Left renal pelvis (tissue), 4 donors: Measurements from ENCODE around the gene TPCN1. TPM values are rescaled to one million over a fixed set of nuclear protein-coding genes. Genes with fewer than 3 reads are reported as not detected.

ENCODE experiments used
- DNase-seq, 4 donors: peaks; one replicate each; pipeline ENCODE4 v3.0.0-alpha.2; 2013; ENCODE audit warnings: low read depth in 4 of 4, low spot score in 3 of 4
- polyA plus RNA-seq, 4 donors: library from polyadenylated mRNA; unstranded; fragments of 120-200 nt; gene quantifications; one replicate each; pipeline ENCODE4 v1.2.1, GENCODE V29; 2013; ENCODE audit not compliant: insufficient read length in 4 of 4

TPCN1 gene
- polyA plus RNA-seq, 4 donors, result 20.4 to 46.8 (median 30.1) TPM

GRCh38 chr12:113221997-113222729 lies 899 bp downstream of the TPCN1 start:
- no peak for DNase-seq

- DNase-seq, result no peak
Measured at GRCh38 chr12:113222730-113223531, 1.7 kb downstream of the TPCN1 start.

- no peak for DNase-seq
Measured at GRCh38 chr12:113224955-113225354, 3.7 kb downstream of the TPCN1 start.

GRCh38 chr12:113226696-113227568 lies 5.7 kb downstream of the TPCN1 start:
- no peak for DNase-seq

GRCh38 chr12:113227686-113228391 lies 6.6 kb downstream of the TPCN1 start:
- DNase-seq, result no peak

GRCh38 chr12:113228394-113229028 lies 7.2 kb downstream of the TPCN1 start:
- DNase-seq, result no peak

GRCh38 chr12:113230315-113231234 lies 9.3 kb downstream of the TPCN1 start:
- no peak for DNase-seq

- DNase-seq, result no peak
Measured at GRCh38 chr12:113231235-113232088, 10.2 kb downstream of the TPCN1 start.

- no peak for DNase-seq
Measured at GRCh38 chr12:113232089-113232839, 11.0 kb downstream of the TPCN1 start.

- DNase-seq, result peak in 1 of 4 donors; percentile 86
Measured at GRCh38 chr12:113232840-113233585, 11.7 kb downstream of the TPCN1 start.

- DNase-seq, result no peak
Measured at GRCh38 chr12:113233967-113234366, 12.7 kb downstream of the TPCN1 start.

- DNase-seq, result no peak
Measured at GRCh38 chr12:113234483-113234882, 13.2 kb downstream of the TPCN1 start.

GRCh38 chr12:113235976-113236375 lies 14.7 kb downstream of the TPCN1 start:
- no peak for DNase-seq

- no peak for DNase-seq
Measured at GRCh38 chr12:113236539-113237399, 15.5 kb downstream of the TPCN1 start.

GRCh38 chr12:113237748-113238147 lies 16.5 kb downstream of the TPCN1 start:
- no peak for DNase-seq

GRCh38 chr12:113238309-113238708 lies 17.0 kb downstream of the TPCN1 start:
- no peak for DNase-seq
